ENCODE measurements around the gene SLC16A4.
"Not testable (repeated sequence)": the region's sequence is repeated elsewhere in the genome, so short reads cannot be mapped to it uniquely, and the experiment has no call there.

GRCh38 chr1:110406407-110406806 is 15.6 kb upstream of the SLC16A4 start:
- TF ChIP-seq CTCF (IDR thresholded peaks at IDR 0.05; ENCODE audit: poor library complexity); EZH2phosphoT487 (IDR thresholded peaks at IDR 0.05; ENCODE audit: low read depth, severe bottlenecking, unreplicated experiment); EZH2 (IDR thresholded peaks at IDR 0.05; ENCODE audit: borderline replicate concordance): not testable (repeated sequence)

Data from hepatocyte (in vitro differentiated cells).